Activated CD8-positive, alpha-beta T cell treated with anti-CD3 and anti-CD28 coated beads, Interleukin-2, amount 10 ng/mL, durations not matched to agents 7 days and 5 days (primary cell): Measurements from ENCODE around the gene BICD1. TPM values are rescaled to one million over a fixed set of nuclear protein-coding genes. Genes with fewer than 3 reads are reported as not detected.

Experiments
- ATAC-seq: fragments of 150-1000 bp; cut with Tn5 transposase; one replicate; pipeline ENCODE4 v1.10.0; 2021; ENCODE audit warnings: moderate library complexity
- CTCF ChIA-PET: fragments of 350-600 bp; sonication (Branson Sonifier 250); formaldehyde crosslinking; loops from one replicate; lab custom pipeline; 2021; ENCODE audit warnings: antibody characterized with exemption; lab: Charles Lee
- POLR2A ChIA-PET: fragments of 350-600 bp; sonication (Branson Sonifier 250); formaldehyde crosslinking; loops from one replicate; lab custom pipeline; 2021; ENCODE audit warnings: antibody characterized with exemption; lab: Charles Lee
- DNase-seq: peaks from one replicate; pipeline ENCODE4 v3.0.0-alpha.2; 2020
- H3K27ac Mint-ChIP-seq: one replicate; pipeline ENCODE4 v1.8.0; 2021; ENCODE audit warnings: mild to moderate bottlenecking, mixed read lengths
- H3K27me3 Mint-ChIP-seq: one replicate; pipeline ENCODE4 v1.8.0; 2021; ENCODE audit warnings: low read depth, mixed read lengths
- H3K36me3 Mint-ChIP-seq: one replicate; pipeline ENCODE4 v1.8.0; 2021; ENCODE audit warnings: low read depth, mixed read lengths
- H3K4me1 Mint-ChIP-seq: one replicate; pipeline ENCODE4 v1.8.0; 2021; ENCODE audit warnings: low read depth, mixed read lengths
- H3K4me3 Mint-ChIP-seq: one replicate; pipeline ENCODE4 v1.8.0; 2021; ENCODE audit warnings: mild to moderate bottlenecking, mixed read lengths
- H3K9me3 Mint-ChIP-seq: one replicate; pipeline ENCODE4 v1.8.0; 2022; ENCODE audit warnings: mixed read lengths; ENCODE audit not compliant: insufficient read depth
- total RNA-seq, 2 experiments: library from RNA; stranded (reverse); gene quantifications; one replicate each; pipeline ENCODE4 v1.2.3, GENCODE V29; 2021

Gene BICD1
- total RNA-seq, 2 experiments from 2014 or later = 16.8 to 17.6 TPM

DNA sequence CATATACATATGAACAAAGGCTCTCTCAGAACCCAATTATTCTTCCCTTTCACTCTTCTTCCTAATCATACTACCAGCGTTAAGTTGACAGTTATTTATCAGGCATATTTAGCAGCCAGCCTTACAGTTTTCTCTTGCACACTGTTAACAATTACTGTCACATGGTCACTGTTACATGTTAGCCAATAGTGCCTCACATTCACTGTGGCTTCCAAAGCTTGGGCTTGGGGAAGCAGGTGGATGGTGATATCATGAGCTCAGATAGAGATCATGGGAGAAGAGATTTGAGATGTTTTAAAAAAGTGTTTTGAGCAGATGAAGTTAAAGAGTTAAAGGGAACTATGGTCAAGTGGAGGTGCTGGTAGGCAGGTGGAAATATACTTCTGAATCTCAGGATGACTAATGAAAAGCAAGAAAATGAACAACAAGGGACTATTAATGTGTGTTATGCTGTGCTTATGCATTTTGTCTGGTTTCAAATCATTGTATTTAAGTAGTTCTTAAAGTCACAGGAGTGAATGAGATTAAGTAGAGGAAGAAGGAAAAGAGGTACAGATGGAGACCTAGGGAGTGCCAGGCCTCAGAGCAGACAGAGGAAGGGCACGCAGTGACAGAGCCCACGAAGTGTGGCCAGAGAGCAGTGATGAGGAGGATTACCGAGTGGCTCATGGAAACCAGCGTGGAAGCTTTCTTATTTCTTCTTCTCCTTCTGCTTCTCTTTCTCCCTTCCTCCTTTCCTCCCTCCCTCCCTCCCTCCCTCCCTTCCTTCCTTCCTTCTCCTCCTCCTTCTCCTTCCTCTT is 39.6 kb downstream of the BICD1 start:
- no peaks in the 10 kb centered on the region for H3K9me3 Mint-ChIP-seq
- H3K4me3 Mint-ChIP-seq = no peak overlapping the region
- ATAC-seq (no peak), DNase-seq (no peak)
- POLR2A ChIA-PET = no interaction called here
- CTCF ChIA-PET = no interaction called here
- no peaks in the 10 kb centered on the region for H3K27me3 Mint-ChIP-seq
- H3K36me3 Mint-ChIP-seq = peaks cover 3% of the 10 kb centered on the region
- no peak overlapping the region for H3K27ac Mint-ChIP-seq
- no peaks in the 10 kb centered on the region for H3K4me1 Mint-ChIP-seq

DNA sequence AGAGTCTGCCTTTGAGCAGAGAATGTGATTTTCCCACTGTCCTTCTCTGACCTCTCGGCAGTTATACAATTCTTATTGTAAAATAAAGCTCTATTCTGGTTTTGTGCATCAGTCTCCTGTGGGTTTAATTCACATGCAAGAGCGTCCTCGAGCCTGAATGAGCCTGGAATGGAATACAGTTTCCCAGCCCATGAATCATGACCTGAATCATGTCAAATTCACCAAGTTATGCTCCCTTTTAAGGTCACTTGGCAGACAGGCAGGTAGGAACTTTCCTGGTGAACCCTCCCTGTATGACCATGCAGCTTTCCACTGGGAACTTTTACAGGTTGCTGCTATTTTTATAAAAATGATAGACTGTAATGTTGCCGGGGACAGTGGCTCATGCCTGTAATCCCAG is 41.7 kb downstream of the BICD1 start:
- no peak overlapping the region for H3K4me3 Mint-ChIP-seq
- H3K9me3 Mint-ChIP-seq = no peaks in the 10 kb centered on the region
- H3K27ac Mint-ChIP-seq = no peak overlapping the region
- ChIA-PET CTCF (no interaction called here), POLR2A (no interaction called here)
- H3K36me3 Mint-ChIP-seq = peaks cover 3% of the 10 kb centered on the region
- no peaks in the 10 kb centered on the region for H3K27me3 Mint-ChIP-seq
- H3K4me1 Mint-ChIP-seq = no peaks in the 10 kb centered on the region
- ATAC-seq (no peak), DNase-seq (no peak)

GRCh38 chr12:32149489-32149888 is 42.8 kb downstream of the BICD1 start:
- Mint-ChIP-seq H3K27me3 (no peaks in the 10 kb centered on the region), H3K36me3 (peaks cover 3% of the 10 kb centered on the region), H3K9me3 (no peaks in the 10 kb centered on the region), H3K4me1 (no peaks in the 10 kb centered on the region), H3K27ac (no peak overlapping the region), H3K4me3 (no peak overlapping the region)
- ChIA-PET CTCF (no interaction called here), POLR2A (no interaction called here)
- ATAC-seq (no peak), DNase-seq (no peak)

DNA sequence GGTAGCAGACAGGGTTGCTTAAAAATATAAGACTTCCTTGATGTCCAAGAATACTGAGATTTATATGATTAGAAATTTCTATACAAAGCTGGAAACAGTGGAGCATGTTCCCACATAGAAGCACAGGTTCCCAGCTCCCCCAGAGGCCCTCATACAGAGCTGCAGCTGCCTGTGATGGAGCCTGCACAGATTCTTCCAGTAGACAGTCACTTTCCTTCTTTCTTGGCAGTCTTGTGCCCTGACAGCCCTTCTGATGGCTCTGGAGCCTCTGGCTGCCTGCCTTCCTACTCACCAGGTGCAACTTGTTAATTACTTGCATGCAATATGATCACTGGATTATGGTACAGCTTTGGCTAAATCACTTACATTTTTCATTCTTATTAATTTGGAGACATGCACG is 44.4 kb downstream of the BICD1 start:
- ChIA-PET POLR2A (no interaction called here), CTCF (no interaction called here)
- no peaks in the 10 kb centered on the region for H3K4me1 Mint-ChIP-seq
- H3K9me3 Mint-ChIP-seq = no peaks in the 10 kb centered on the region
- no peak overlapping the region for H3K4me3 Mint-ChIP-seq
- H3K27ac Mint-ChIP-seq = no peak overlapping the region
- ATAC-seq = no peak
- H3K27me3 Mint-ChIP-seq = no peaks in the 10 kb centered on the region
- no peak for DNase-seq
- H3K36me3 Mint-ChIP-seq = peaks cover 3% of the 10 kb centered on the region

DNA sequence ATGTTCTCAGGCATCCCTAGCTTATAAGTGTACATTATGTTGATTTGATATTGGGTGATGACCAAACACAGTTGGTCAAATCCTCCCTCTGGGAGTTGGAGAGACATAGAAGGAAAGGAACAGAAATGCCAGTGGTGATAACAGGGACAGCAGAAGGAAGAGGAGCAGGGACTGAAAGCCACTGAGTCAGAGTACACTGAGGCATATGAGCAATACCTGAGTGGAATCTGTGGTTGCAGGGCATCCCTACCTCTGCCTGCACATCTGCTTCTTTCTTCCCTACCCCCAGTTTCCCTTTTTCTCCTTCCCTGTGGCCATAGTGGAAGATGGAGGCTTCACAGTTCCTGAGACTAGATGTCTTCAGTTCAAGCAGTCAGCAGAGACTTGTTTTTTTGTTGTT is 44.9 kb downstream of the BICD1 start:
- POLR2A ChIA-PET = no interaction called here

GRCh38 chr12:32155041-32155440 is 48.4 kb downstream of the BICD1 start:
- peaks cover 2% of the 10 kb centered on the region for H3K4me1 Mint-ChIP-seq
- no peaks in the 10 kb centered on the region for H3K27me3 Mint-ChIP-seq
- no peaks in the 10 kb centered on the region for H3K9me3 Mint-ChIP-seq
- H3K36me3 Mint-ChIP-seq = peaks cover 2% of the 10 kb centered on the region
- H3K4me3 Mint-ChIP-seq = no peak overlapping the region
- DNase-seq = no peak
- POLR2A ChIA-PET = no interaction called here
- no peak overlapping the region for H3K27ac Mint-ChIP-seq
- ATAC-seq = no peak
- CTCF ChIA-PET = interaction anchor here (0.8 kb wide), 1 partner anchor 97 kb away, joined by 3 read pairs; no protein-coding TSS in a partner anchor

More for the DNA sequence above, 44.9 kb downstream of the BICD1 start:
- ATAC-seq = no peak
- CTCF ChIA-PET = no interaction called here
- Mint-ChIP-seq H3K9me3 (no peaks in the 10 kb centered on the region), H3K36me3 (peaks cover 3% of the 10 kb centered on the region), H3K27ac (no peak overlapping the region), H3K4me1 (no peaks in the 10 kb centered on the region), H3K4me3 (no peak overlapping the region), H3K27me3 (no peaks in the 10 kb centered on the region)
- DNase-seq = no peak

DNA sequence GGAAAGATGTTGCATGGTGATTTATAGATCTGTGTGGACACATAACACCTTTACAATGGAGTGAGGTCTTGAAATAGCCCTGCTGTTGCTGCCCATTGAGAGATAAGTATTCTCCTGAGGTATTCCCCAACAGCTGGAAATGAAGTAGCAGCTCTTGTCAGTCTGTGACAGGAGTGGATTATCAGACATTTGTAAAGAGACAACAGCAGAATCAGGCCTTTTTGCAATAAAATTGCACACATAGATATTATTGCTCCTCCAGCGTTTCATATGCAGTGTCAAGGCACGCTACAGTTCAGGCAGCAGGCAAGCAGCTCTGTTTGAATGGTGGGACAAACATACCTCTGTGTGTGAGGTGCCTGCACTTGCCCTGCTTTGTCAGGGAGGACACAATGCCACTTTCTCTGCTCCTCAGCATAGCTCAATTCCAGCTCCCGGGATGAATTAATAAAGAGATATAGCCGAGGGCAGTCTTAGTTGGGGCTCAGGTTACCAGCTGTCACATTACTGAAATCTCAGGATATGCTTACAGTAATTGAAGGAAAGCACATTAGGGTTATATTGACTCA is 49.4 kb downstream of the BICD1 start:
- ATAC-seq (no peak), DNase-seq (no peak)
- no peaks in the 10 kb centered on the region for H3K36me3 Mint-ChIP-seq
- ChIA-PET POLR2A (no interaction called here), CTCF (interaction anchor here (0.9 kb wide), 1 partner anchor 14 kb away, joined by 3 read pairs; no protein-coding TSS in a partner anchor)
- H3K9me3 Mint-ChIP-seq = no peaks in the 10 kb centered on the region
- H3K4me1 Mint-ChIP-seq = peaks cover 2% of the 10 kb centered on the region
- no peaks in the 10 kb centered on the region for H3K27me3 Mint-ChIP-seq
- H3K4me3 Mint-ChIP-seq = no peak overlapping the region
- no peak overlapping the region for H3K27ac Mint-ChIP-seq

GRCh38 chr12:32158525-32158924 is 51.9 kb downstream of the BICD1 start:
- no peak for DNase-seq
- CTCF ChIA-PET = no interaction called here
- POLR2A ChIA-PET = no interaction called here

GRCh38 chr12:32159381-32159780 is 52.7 kb downstream of the BICD1 start:
- POLR2A ChIA-PET = no interaction called here
- peaks cover 2% of the 10 kb centered on the region for H3K4me1 Mint-ChIP-seq
- H3K9me3 Mint-ChIP-seq = no peaks in the 10 kb centered on the region
- ATAC-seq (no peak), DNase-seq (no peak)
- H3K27me3 Mint-ChIP-seq = no peaks in the 10 kb centered on the region
- H3K36me3 Mint-ChIP-seq = no peaks in the 10 kb centered on the region
- H3K4me3 Mint-ChIP-seq = no peak overlapping the region
- CTCF ChIA-PET = no interaction called here
- no peak overlapping the region for H3K27ac Mint-ChIP-seq

More at GRCh38 chr12:32158525-32158924, 51.9 kb downstream of the BICD1 start:
- Mint-ChIP-seq H3K27ac (no peak overlapping the region), H3K9me3 (no peaks in the 10 kb centered on the region), H3K4me3 (no peak overlapping the region), H3K36me3 (no peaks in the 10 kb centered on the region), H3K4me1 (peaks cover 2% of the 10 kb centered on the region), H3K27me3 (no peaks in the 10 kb centered on the region)
- ATAC-seq = no peak

DNA sequence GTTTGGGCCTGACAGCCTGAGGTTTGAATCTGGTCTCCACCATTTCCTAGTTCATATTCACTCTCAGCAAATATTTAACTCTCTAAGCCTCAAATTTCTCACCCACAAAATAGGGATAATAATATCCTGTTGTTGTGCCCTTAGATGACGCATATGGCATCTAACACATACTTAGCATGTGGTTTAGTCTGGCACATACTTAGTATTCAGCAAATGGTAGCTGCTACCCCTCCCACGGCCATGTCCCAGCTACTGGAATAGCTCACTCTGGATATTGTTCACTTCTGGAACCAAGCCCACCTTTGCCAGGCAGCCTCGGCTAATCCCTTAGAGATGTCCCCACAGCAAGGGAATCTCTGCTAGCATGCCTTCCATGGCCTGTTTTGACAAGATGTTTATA is 53.3 kb downstream of the BICD1 start:
- no peaks in the 10 kb centered on the region for H3K9me3 Mint-ChIP-seq
- POLR2A ChIA-PET = no interaction called here
- ATAC-seq (no peak), DNase-seq (no peak)
- peaks cover 2% of the 10 kb centered on the region for H3K4me1 Mint-ChIP-seq
- no peaks in the 10 kb centered on the region for H3K36me3 Mint-ChIP-seq
- H3K27me3 Mint-ChIP-seq = no peaks in the 10 kb centered on the region
- H3K4me3 Mint-ChIP-seq = no peak overlapping the region
- CTCF ChIA-PET = no interaction called here
- H3K27ac Mint-ChIP-seq = no peak overlapping the region

- CTCF ChIA-PET = no interaction called here
- no peak for ATAC-seq
- no peak for DNase-seq
- Mint-ChIP-seq H3K4me1 (peaks cover 2% of the 10 kb centered on the region), H3K36me3 (no peaks in the 10 kb centered on the region), H3K4me3 (no peak overlapping the region), H3K27ac (no peak overlapping the region), H3K27me3 (no peaks in the 10 kb centered on the region), H3K9me3 (no peaks in the 10 kb centered on the region)
- POLR2A ChIA-PET = no interaction called here
These were observed 54.4 kb downstream of the BICD1 start for GRCh38 chr12:32161058-32161457.

- DNase-seq (no peak), ATAC-seq (no peak)
- Mint-ChIP-seq H3K4me3 (no peak overlapping the region), H3K27me3 (no peaks in the 10 kb centered on the region), H3K9me3 (no peaks in the 10 kb centered on the region), H3K36me3 (no peaks in the 10 kb centered on the region), H3K27ac (no peak overlapping the region), H3K4me1 (peaks cover under 1% of the 10 kb centered on the region)
- ChIA-PET CTCF (no interaction called here), POLR2A (no interaction called here)
These were observed 56.9 kb downstream of the BICD1 start for GRCh38 chr12:32163596-32163995.
